HCT116 (cell line): ENCODE data around the gene TMC3.

Experiments
- POLR2A ChIP-seq: IDR thresholded peaks from 2 replicates; pipeline ENCODE4 v1.7.0; 2011; ENCODE audit warnings: borderline replicate concordance; ENCODE audit not compliant: insufficient read depth, insufficient read length; ENCODE audit errors: extremely low read depth
- RAD21 ChIP-seq: IDR thresholded peaks from 2 replicates; pipeline ENCODE4 v1.6.1; 2012; ENCODE audit warnings: low read depth, mild to moderate bottlenecking
- TF ChIP-seq, protein P1 (sequence below): IDR thresholded peaks from 2 replicates; pipeline ENCODE4 v1.6.1; 2012
- TF ChIP-seq, protein P2 (sequence below), 3 experiments: fragments of 200-600 bp in 1 of 3; sonication (generic) in 1 of 3; IDR thresholded peaks in 2 of 3; conservative IDR thresholded peaks in 1 of 3; 2 replicates each; pipeline ENCODE4 v1.5.1; 2012 to 2017; ENCODE audit warnings: low read depth in 2 of 3, low read length in 2 of 3, antibody characterized with exemption in 1 of 3, borderline replicate concordance in 1 of 3, control low read depth in 1 of 3, mild to moderate bottlenecking in 1 of 3, mixed read lengths in 1 of 3, mixed run types in 1 of 3, moderate library complexity in 1 of 3; ENCODE audit not compliant: insufficient read depth in 1 of 3
- TF ChIP-seq, protein P3 (sequence below): IDR thresholded peaks from 2 replicates; pipeline ENCODE4 v1.6.1; 2012; ENCODE audit warnings: low read depth

DNA sequence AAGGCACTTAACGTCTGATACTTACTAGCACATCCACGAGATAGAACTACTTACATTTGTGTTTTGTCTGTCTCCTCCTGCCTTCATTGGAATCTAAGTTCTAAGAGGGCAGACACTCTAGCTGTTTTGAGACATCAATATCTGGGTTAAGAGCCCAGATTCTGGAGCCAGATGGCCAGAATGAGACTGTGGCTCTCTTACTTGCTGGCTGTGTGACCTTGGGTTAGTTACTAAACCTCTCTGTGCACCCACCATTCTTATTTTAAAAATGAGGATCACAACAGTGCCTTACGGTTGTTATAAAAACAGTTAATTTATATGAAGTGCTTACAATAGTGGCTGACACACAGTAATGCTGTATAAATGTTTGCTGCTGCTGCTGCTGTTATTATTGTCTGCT is 57.7 kb downstream of the TMC3 start:
- TF ChIP-seq POLR2A, result no peak
- TF ChIP-seq, protein P1, sequence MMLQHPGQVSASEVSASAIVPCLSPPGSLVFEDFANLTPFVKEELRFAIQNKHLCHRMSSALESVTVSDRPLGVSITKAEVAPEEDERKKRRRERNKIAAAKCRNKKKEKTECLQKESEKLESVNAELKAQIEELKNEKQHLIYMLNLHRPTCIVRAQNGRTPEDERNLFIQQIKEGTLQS, result no peak
- TF ChIP-seq, protein P2, sequence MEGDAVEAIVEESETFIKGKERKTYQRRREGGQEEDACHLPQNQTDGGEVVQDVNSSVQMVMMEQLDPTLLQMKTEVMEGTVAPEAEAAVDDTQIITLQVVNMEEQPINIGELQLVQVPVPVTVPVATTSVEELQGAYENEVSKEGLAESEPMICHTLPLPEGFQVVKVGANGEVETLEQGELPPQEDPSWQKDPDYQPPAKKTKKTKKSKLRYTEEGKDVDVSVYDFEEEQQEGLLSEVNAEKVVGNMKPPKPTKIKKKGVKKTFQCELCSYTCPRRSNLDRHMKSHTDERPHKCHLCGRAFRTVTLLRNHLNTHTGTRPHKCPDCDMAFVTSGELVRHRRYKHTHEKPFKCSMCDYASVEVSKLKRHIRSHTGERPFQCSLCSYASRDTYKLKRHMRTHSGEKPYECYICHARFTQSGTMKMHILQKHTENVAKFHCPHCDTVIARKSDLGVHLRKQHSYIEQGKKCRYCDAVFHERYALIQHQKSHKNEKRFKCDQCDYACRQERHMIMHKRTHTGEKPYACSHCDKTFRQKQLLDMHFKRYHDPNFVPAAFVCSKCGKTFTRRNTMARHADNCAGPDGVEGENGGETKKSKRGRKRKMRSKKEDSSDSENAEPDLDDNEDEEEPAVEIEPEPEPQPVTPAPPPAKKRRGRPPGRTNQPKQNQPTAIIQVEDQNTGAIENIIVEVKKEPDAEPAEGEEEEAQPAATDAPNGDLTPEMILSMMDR (IDR thresholded peaks at IDR 0.05 in 2 of 3, conservative IDR thresholded peaks at IDR 0.05 in 1 of 3; ENCODE audit: borderline replicate concordance in 1 of 3, insufficient read depth in 1 of 3, low read depth in 2 of 3, low read length in 2 of 3), result no peak
- TF ChIP-seq, protein P3, sequence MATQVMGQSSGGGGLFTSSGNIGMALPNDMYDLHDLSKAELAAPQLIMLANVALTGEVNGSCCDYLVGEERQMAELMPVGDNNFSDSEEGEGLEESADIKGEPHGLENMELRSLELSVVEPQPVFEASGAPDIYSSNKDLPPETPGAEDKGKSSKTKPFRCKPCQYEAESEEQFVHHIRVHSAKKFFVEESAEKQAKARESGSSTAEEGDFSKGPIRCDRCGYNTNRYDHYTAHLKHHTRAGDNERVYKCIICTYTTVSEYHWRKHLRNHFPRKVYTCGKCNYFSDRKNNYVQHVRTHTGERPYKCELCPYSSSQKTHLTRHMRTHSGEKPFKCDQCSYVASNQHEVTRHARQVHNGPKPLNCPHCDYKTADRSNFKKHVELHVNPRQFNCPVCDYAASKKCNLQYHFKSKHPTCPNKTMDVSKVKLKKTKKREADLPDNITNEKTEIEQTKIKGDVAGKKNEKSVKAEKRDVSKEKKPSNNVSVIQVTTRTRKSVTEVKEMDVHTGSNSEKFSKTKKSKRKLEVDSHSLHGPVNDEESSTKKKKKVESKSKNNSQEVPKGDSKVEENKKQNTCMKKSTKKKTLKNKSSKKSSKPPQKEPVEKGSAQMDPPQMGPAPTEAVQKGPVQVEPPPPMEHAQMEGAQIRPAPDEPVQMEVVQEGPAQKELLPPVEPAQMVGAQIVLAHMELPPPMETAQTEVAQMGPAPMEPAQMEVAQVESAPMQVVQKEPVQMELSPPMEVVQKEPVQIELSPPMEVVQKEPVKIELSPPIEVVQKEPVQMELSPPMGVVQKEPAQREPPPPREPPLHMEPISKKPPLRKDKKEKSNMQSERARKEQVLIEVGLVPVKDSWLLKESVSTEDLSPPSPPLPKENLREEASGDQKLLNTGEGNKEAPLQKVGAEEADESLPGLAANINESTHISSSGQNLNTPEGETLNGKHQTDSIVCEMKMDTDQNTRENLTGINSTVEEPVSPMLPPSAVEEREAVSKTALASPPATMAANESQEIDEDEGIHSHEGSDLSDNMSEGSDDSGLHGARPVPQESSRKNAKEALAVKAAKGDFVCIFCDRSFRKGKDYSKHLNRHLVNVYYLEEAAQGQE, result no peak
- TF ChIP-seq RAD21, result no peak
